HG03469 (cell line): ENCODE measurements around the gene ARID3B.

ENCODE experiments used
- ATAC-seq: cut with Tn5 transposase; IDR thresholded peaks from one replicate; pipeline ENCODE4 v1.9.1; 2021; ENCODE audit warnings: mild to moderate bottlenecking, moderate library complexity, moderate number of reproducible peaks; ENCODE audit not compliant: unreplicated experiment

The ARID3B gene

DNA sequence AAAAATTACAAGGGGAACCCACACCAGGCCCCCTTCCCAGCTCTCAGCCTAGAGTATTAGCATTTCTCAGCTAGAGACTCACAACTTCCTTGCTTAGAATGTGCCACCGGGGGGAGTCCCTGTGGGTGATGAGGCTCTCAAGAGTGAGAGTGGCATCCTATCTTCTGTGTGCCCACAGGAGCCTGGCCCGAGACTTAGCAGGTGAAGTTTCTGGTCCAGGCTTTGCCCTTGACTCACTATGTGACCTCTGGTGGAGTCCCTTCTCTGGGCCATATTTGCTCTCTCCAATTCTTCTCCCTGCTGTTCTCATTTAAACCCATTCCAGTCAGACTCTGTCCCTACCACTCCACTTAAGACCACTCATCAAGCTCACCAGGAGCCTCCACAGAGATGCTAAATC lies 92.8 kb downstream of the ARID3B start:
- ATAC-seq: no peak

DNA sequence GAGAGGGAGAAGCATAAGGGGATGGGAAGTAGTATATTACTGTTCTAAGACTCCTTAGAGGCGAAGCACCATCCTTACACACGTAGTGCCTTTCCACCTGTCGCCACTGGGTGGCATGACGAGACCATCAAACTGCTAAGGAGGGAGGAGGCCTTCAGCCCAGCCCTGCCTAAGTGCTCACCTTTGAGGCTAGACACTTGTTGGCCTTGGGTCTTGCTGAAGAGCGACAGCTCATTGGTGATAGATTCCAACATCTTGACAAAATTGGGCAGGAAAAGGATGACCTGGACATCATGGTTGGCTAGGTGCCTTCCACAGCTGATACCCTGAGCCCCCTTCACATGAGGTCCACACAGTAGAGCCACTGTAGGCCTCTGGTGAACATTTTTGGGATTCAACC lies 94.2 kb downstream of the ARID3B start:
- no peak for ATAC-seq

DNA sequence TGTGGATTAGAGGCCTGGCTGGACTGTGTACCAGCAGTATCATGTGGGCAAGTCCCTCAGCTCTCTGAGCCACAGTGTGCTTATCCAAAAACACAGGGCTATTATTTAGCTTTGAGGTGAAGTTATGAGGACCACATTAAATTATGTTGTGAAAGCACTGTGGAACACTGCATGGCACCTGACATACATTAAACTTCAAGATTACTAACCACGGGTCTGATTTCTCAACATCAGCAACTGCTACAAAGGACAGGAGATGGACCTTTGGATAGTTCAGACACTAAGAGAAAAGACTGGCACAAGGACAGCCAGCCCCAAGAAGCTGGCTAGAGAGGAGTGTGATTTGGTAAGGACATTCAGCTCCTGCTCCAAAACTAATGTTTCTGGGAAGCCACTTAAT lies 96.0 kb downstream of the ARID3B start:
- ATAC-seq: no peak

DNA sequence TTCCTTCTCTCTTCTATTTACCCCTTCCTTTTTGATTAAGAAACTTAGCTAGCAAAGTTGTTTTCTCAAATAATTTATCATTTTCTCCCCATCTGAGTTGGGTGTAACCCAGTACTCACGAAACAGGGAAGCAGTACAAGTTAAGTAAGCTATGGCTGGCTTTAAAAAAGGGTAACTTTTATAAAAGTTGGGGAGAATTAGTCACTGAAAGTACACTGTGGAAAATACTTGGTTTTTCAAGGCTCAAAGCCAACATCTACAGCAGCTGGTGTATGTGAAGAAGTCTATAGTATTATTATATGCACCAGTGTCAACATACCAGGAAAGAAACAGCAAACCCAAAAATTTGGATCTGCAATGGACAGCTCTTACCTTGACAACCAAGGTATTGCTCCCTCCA lies 100.1 kb downstream of the ARID3B start:
- no peak for ATAC-seq

DNA sequence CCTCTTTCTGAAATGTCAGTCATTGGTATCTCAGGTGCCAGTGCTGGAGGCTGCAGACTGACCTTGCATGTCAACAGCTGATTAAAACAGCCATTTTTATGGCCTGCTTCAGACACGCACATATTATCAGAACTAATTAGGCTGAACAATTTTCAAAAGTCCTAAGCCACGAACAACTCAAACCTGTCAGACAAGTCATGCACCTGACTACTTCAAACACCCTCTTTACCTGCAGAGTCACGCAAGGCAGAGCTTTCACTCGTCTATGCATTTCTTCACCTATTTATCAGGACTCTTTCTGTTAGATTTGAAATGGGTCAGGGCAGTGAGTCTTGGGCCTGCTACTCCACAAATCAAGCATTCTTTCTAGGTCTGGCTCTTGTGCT lies 101.3 kb downstream of the ARID3B start:
- ATAC-seq: no peak

DNA sequence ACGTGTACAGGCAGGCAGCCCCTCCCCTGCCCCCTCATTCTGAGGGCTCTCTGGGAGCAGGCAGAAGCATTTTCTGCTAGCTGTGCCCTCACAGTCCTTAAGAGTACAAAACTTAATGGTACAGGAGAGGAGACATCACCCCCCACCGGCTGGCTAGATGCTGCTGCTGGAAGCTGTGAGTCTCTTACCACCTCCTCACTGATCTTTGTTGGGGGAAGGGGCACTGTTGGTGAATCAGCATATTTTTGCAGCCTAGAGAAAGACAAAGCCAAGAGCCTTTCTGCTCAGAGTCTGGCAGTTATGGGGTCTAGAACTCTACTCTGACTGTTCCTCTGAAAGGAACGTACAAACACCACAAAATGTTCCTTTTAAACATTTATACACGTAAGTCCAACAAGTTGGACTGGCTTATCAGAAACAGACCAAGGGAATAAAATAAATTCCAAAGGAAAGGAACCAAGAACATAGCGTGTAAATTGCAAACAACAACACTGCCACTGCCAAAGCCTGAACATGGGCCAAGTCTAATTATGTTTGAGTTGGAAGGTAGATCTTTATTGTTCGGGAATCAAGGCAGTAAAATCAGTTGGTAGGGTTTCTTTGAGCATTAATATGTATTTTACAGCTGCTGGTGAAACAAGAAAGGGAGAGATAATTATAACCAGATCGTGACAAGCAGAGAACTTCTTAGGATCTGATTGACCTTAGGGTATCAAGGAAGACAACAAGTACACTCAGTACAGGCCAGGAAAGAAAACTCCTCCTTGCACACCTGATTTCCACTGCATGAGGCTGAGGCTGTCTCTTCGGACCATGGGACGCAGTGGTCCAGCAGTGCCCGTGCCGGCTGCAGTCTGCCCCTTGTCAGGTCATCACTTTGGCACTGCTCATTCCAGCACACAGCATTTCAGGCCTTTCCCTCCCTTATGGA lies 102.0 kb downstream of the ARID3B start:
- ATAC-seq: no peak

DNA sequence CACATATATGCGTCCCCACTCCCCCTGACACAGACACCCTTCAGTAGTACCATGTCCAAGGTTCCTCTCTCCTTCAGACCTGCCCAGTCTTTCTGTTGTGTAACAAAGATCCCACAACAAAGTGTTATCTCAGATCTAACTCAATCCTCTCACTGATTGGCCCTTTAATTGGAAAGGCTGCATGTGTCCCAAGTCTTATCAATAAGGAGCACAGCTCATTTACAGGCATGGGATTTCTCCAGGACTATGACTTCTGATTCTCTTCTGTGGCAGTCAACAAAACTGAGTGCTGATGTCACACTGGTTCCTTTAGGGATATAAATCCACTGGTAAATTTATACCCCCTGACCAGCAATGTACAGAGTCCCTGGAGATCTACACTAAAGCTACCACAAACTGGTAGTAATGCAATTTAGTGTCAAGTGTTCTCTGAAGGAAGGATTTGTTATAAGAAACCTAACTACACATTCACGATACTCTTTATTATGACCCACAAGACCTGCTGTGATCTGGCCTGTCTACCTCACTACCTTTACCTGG lies 102.7 kb downstream of the ARID3B start:
- ATAC-seq: no peak

DNA sequence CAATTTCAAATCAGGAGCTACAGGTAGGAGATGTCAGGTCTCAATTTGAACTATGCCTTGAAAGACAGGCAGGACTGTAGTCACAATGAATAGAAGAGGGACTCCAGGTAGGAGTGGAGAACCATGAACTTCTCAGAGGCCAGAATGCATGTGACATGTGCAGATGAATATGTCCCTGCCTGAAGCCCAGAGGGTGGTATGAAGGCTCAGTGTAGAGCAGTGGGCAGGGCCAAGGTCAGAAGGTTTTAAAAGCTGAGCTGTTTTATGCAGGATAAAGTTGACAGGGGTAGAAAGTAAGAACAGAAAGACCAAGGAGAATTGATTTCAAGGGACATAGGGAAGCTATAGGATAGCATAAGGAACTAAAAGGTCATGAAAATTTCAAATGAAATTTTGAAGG lies 105.5 kb downstream of the ARID3B start:
- ATAC-seq: no peak
